GM12892 (cell line): Measurements from ENCODE around the gene APOC4.

Experiments used
- POLR2A ChIP-seq: IDR thresholded peaks from 2 replicates; pipeline ENCODE4 v1.6.1; 2011; ENCODE audit warnings: low read depth, low read length, control low read depth
- POLR2AphosphoS5 ChIP-seq: IDR thresholded peaks from 2 replicates; pipeline ENCODE4 v1.6.1; 2011; ENCODE audit warnings: low read depth, low read length, control low read depth
- TAF1 ChIP-seq: IDR thresholded peaks from 2 replicates; pipeline ENCODE4 v1.6.1; 2011; ENCODE audit warnings: low read depth, mild to moderate bottlenecking, control low read depth, low read length, borderline replicate concordance

DNA sequence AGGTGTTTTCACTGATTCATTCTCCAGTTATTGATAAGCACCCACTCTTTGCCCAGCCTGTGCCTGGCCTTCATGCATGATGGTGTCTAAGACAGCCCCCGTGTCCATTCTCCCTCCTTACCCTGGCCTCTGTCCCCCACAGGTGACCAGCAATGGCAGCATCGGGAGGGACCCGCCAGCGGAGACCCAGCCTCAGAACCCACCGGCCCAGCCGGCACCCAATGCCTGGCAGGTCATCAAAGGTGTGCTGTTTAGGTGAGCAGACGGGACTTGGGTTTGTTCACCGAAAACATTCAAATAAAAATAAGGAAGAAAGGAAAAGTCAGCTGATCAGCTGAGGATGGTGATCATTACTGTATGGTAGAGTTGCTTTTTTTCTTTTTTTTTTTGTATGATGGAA is 19.8 kb downstream of the APOC4 start:
- TF ChIP-seq TAF1 (no peak), POLR2AphosphoS5 (no peak), POLR2A (no peak)
